ENCODE results near the gene IFI30. TPM values are rescaled to one million over a fixed set of nuclear protein-coding genes. Genes with fewer than 3 reads are reported as not detected.

The IFI30 gene
- total RNA-seq, 2 experiments from 2014 or later = 57.1 to 66.2 TPM

DNA sequence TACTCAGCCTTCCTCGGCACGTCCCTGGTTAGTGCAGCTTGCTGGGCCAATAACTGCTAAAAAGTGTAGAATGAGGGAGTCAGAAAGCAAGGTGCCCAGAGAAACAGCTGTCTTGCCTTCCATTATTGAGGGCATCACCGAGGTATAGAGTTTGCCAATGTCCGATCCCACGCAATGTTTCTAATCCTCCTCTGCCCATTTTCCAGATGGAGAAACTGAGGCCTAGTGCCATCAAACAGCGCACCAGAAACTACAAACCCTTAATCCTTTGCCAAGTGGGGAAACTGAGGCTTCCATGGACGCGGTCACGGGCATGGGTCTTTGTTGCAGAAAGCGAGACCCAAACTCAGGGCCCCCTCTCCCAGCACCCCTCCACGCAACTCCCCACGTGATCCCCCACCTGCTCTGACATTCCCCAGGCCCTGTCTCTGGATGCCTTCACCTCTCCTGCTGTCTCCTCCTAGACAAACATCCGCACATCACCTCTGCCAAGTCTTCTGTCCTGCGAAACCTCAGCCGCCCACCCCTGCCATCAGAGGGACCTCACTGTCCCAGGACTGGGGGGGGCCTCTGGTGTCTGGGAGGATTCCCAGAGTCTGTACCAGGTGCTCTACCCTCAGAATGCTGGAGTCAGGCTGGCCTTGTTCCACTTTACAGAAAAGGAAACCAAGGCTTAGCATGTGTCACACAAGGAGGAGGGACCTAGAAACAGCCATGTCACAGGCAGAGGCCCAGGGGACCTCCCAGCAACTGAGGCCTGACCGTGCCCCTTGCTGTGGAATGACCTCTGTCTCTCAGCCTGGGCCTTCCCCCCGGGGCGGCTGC is 53.6 kb downstream of the IFI30 start:
- Mint-ChIP-seq H3K4me3 (no peak overlapping the region), H3K36me3 (peaks cover 2% of the 10 kb centered on the region), H3K4me1 (peaks cover 15% of the 10 kb centered on the region), H3K27me3 (peaks cover 72% of the 10 kb centered on the region), H3K27ac (no peak overlapping the region), H3K9me3 (ENCODE audit: low read depth) (no peaks in the 10 kb centered on the region)
- no peak for DNase-seq
- no peak for ATAC-seq
- CTCF ChIA-PET = no interaction called here

Other genes with a start within 250 kb of the IFI30 start
- 100 to 1,000 TPM in 1 of 2 experiments, 10 to 100 TPM in 1; 83.8 to 101 TPM for gene CCDC124, start 240.8 kb upstream of the IFI30 start, total RNA-seq
- under 1 TPM in 1 of 2 experiments, not detected in 1; 0.21 TPM for gene KCNN1, start 206.7 kb upstream of the IFI30 start, total RNA-seq
- 10 to 100 TPM; 35.3 to 45.2 TPM for gene ARRDC2, start 165.6 kb upstream of the IFI30 start, total RNA-seq
- gene IL12RB1, start 86.9 kb upstream of the IFI30 start, total RNA-seq = 10 to 100 TPM; 69.9 to 76.2 TPM
- 10 to 100 TPM; 25.7 to 34.1 TPM for gene MAST3, start 76.0 kb upstream of the IFI30 start, total RNA-seq
- 10 to 100 TPM in 1 of 2 experiments, 1 to 10 TPM in 1; 8.0 to 11.2 TPM for gene PIK3R2, start 20.6 kb upstream of the IFI30 start, total RNA-seq
- gene MPV17L2, start 19.4 kb downstream of the IFI30 start, total RNA-seq = 10 to 100 TPM in 1 of 2 experiments, 1 to 10 TPM in 1; 8.2 to 12.9 TPM
- 1 to 10 TPM; 3.5 to 3.7 TPM for gene RAB3A, start 30.2 kb downstream of the IFI30 start, total RNA-seq
- under 1 TPM; 0.14 to 0.23 TPM for gene PDE4C, start 52.6 kb downstream of the IFI30 start, total RNA-seq
- gene IQCN, start 100.6 kb downstream of the IFI30 start, total RNA-seq = 1 to 10 TPM; 2.2 to 3.1 TPM
- 100 to 1,000 TPM; 498 to 501 TPM for gene JUND, start 107.8 kb downstream of the IFI30 start, total RNA-seq
- gene LSM4, start 149.3 kb downstream of the IFI30 start, total RNA-seq = 100 to 1,000 TPM; 209 to 236 TPM
- gene PGPEP1, start 166.8 kb downstream of the IFI30 start, total RNA-seq = 10 to 100 TPM; 35.5 to 44.7 TPM
- gene GDF15, start 212.3 kb downstream of the IFI30 start, total RNA-seq = not detected
- under 1 TPM in 1 of 2 experiments, not detected in 1; 0.12 TPM for gene LRRC25, start 223.8 kb downstream of the IFI30 start, total RNA-seq
- 100 to 1,000 TPM; 197 to 247 TPM for gene SSBP4, start 245.6 kb downstream of the IFI30 start, total RNA-seq

Data from activated CD8-positive, alpha-beta memory T cell treated with anti-CD3 and anti-CD28 coated beads, Interleukin-2, amount 10 ng/mL, durations not matched to agents 7 days and 5 days (primary cell).